ENCODE data around the gene NCOA1.

Gene NCOA1

DNA sequence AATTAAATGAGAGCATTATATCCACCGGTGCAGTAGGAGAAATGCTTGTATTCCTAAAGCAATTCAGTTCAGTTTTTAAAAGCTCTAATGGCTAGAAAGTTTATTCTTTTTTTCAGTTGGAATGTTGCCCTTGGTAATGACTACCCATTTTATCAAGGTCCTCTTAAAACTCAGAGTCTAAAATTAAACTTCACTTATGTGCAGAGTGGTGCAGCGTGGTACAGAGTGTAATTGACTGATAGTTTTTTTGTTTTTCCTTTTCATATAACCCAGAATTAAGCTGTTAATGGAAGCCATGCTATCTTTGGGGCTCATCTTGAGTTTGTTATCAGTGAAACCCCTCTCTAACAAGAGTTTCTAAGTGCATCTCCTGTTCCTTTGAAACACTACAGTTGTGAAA is 21.4 kb downstream of the NCOA1 start:
- DNase-seq: no peak
- intact Hi-C loops (cut with DNase I; ENCODE audit: low total_unique reads): no loop called here
- Histone ChIP-seq H3K27me3 (no peaks in the 10 kb centered on the region), H3K4me3 (no peak overlapping the region), H3K4me1 (peaks cover 0 to 31% (median 5%) of the 10 kb centered on the region in 4 donors), H3K36me3 (no peaks in the 10 kb centered on the region), H3K27ac (peak overlapping the region in 1 of 2 donors; percentile 7), H3K9me3 (no peaks in the 10 kb centered on the region)
- no peak for TF ChIP-seq CTCF (IDR thresholded peaks at IDR 0.05)

DNA sequence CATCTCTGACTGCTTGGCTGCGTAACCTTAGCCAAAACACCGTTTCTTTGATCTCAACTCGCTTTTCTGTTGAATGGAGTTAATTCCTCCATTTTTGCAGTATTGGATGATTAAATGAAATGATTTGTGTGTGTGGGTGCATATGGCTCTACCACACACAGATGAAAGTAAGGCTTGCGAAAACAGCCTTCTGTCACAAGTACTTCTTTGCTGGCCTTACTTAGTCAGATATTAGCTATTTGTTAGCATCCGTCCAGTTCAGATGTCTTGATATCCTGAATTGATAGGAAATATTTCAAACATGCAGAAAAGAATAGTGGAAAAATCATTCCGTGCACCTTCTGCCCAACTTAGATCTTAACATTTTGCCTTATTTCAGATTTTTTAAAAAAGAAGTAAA is 21.8 kb downstream of the NCOA1 start:
- H3K27me3 ChIP-seq: no peaks in the 10 kb centered on the region
- no peak overlapping the region for H3K4me3 ChIP-seq
- no peak for TF ChIP-seq CTCF (IDR thresholded peaks at IDR 0.05)
- peaks cover 0 to 31% (median 4%) of the 10 kb centered on the region in 4 donors for H3K4me1 ChIP-seq
- H3K36me3 ChIP-seq: no peaks in the 10 kb centered on the region
- peak overlapping the region in 1 of 2 donors; percentile 7 for H3K27ac ChIP-seq
- H3K9me3 ChIP-seq: no peaks in the 10 kb centered on the region
- no peak for DNase-seq
- intact Hi-C loops (cut with DNase I; ENCODE audit: low total_unique reads): no loop called here

DNA sequence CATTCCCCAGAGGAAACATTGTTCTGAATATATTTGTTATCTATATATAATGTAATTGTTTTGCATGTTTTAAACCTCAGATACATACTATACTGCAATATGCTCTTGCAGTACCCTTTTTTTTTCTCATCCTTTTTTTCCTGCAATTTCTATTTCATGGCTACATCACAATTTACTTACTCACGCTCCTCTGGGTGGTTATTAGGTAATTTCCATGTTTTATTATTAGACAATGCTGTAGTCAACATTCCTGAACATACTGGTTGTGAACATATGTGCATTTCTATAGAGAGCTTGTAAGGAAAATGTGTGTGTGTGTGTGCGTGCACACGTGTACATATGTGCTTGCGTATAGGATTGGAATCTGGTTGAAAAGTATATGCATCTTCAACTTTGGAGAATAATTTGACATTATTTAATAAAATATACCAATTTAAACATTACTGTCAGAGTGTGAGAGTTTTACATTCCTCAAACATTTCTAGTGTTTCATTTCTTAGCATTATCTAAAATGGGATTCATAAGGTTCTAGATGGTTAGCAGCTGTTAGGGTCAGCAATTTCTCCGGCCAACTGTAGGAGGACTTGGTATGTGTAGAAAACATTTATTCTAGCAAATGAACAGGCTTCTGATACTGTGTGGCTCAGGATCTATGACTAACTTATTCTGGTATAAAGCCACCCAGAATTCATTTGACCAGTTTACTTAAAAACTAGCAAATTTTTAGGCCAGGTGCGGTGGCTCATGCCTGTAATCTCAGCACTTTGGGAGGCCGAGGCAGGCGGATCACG is 22.4 kb downstream of the NCOA1 start:
- intact Hi-C loops (cut with DNase I; ENCODE audit: low total_unique reads): no loop called here
- no peak overlapping the region for H3K27ac ChIP-seq
- H3K4me3 ChIP-seq: no peak overlapping the region
- no peak for TF ChIP-seq CTCF (IDR thresholded peaks at IDR 0.05)
- H3K36me3 ChIP-seq: no peaks in the 10 kb centered on the region
- H3K9me3 ChIP-seq: no peaks in the 10 kb centered on the region
- no peaks in the 10 kb centered on the region for H3K27me3 ChIP-seq
- no peak for DNase-seq
- H3K4me1 ChIP-seq: peaks cover 0 to 31% (median 3%) of the 10 kb centered on the region in 4 donors

DNA sequence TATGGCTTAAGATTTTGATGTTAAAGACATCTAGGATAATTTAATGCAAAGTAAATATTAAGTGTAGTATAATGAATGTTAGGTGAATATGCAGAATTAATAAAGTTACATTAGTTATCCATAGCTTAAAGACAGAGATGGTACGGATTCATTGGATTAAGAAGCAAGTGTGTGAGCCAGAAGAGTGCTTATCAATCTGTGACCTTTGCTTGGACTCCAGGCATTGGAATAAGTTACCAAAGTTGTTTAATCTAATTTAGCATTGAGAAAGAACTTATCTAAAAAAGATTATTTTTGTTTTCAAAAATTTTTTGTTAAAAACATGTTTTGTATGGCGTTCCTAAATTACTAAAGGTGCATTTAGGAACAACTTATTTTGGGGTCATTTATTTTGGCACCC is 23.8 kb downstream of the NCOA1 start:
- H3K27ac ChIP-seq: no peak overlapping the region
- H3K36me3 ChIP-seq: no peaks in the 10 kb centered on the region
- H3K27me3 ChIP-seq: no peaks in the 10 kb centered on the region
- no peaks in the 10 kb centered on the region for H3K9me3 ChIP-seq
- H3K4me1 ChIP-seq: peaks cover 0 to 31% (median 3%) of the 10 kb centered on the region in 4 donors
- no peak overlapping the region for H3K4me3 ChIP-seq
- DNase-seq: no peak
- TF ChIP-seq CTCF (IDR thresholded peaks at IDR 0.05): no peak
- intact Hi-C loops (cut with DNase I; ENCODE audit: low total_unique reads): no loop called here

DNA sequence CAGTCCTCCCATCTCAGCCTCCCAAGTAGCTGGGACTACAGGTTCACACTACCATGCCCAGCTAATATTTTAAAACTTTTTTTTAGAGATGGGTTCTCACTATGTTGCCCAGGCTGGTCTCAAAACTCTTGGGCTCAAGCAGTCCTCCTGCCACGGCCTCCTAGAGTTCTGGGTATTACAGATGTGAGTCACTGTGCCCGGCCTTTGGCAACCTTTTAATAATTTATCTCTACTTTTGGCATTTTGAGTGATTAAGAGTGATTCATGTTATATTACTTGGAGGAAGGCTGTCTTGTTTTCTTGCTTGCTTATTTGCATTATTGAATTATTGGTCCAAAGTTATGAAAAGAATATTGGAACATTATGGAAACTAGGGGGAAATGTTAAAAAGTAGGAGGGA is 24.3 kb downstream of the NCOA1 start:
- Histone ChIP-seq H3K27ac (no peak overlapping the region), H3K27me3 (no peaks in the 10 kb centered on the region), H3K4me1 (peaks cover 0 to 31% (median 3%) of the 10 kb centered on the region in 4 donors), H3K36me3 (no peaks in the 10 kb centered on the region), H3K9me3 (no peaks in the 10 kb centered on the region), H3K4me3 (no peak overlapping the region)
- no peak for DNase-seq
- intact Hi-C loops (cut with DNase I; ENCODE audit: low total_unique reads): no loop called here
- TF ChIP-seq CTCF (IDR thresholded peaks at IDR 0.05): no peak

Measured in tibial artery (tissue), 4 donors.